GM10248 (cell line): ENCODE results near the gene EMILIN2.
"Not testable (repeated sequence)": the region's sequence is repeated elsewhere in the genome, so short reads cannot be mapped to it uniquely, and the experiment has no call there.

Experiments used
- CTCF ChIA-PET: fragments of 300-600 bp; sonication (Branson Sonifier 250); formaldehyde crosslinking; extraction: SDS; loops from one replicate; lab custom pipeline; 2021; ENCODE audit warnings: antibody characterized with exemption; lab: Yijun Ruan, JAX
- POLR2A ChIA-PET: fragments of 350-650 bp; sonication (Branson Sonifier 250); formaldehyde crosslinking; extraction: SDS; loops from one replicate; lab custom pipeline; 2020; ENCODE audit warnings: antibody characterized with exemption; lab: Yijun Ruan, JAX
- DNase-seq: peaks from one replicate; pipeline ENCODE4 v3.0.0; 2012; ENCODE audit errors: extremely low spot score
- CTCF ChIP-seq: IDR thresholded peaks from 2 replicates; pipeline ENCODE4 v1.5.1; 2012; ENCODE audit warnings: mild to moderate bottlenecking, low read depth; ENCODE audit errors: extremely low read depth, missing control alignments, control extremely low read depth

Gene EMILIN2

DNA sequence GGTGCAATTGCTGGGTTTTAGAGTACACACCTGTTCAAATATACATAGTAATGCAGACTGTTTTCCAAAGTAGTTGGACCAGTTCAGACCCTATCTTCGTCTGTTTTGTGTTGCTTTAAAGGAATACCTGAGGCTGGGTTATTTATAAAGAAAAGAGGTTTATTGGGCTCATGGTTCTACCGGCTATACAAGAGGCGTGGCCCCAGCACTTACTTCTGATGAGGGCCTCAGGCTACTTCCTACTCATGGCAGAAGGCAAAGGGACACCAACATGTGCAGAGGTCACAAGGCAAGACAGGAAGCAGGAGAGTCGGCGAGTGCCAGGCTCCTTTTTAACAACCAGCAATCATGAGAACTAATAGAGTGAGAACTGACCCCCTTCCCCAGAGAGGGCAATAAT is 21.9 kb upstream of the EMILIN2 start:
- no peak for TF ChIP-seq CTCF
- DNase-seq, result no peak
- ChIA-PET POLR2A (no interaction called here), CTCF (no interaction called here)

DNA sequence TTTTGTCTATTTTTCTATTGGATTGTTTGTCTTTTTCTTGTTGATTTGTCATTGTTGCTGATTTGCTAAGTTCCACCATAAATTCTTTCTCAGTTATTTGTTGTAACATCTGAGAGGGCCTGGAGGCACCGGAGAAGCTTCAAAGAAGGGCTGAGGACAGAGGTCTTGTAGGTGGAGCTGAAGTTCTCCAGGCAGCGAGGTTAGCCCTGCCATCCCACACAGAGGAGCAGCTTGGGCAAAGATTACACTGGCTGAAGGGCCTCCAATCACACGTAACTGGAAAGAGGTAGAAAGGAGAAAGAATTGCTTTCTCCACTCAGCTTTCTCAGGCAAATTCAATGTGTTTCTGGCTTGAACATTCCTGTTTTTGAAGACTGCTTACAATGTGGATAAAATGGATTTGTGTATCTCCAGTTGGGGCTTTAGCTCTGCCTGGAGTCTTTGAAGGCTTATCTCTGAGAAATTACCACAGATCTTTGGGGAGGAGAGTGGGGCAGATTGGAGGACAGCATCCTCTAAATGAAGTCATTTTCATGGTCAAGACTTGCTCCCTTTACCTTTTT is 21.1 kb upstream of the EMILIN2 start:
- TF ChIP-seq CTCF, result no peak
- DNase-seq, result no peak
- ChIA-PET POLR2A (no interaction called here), CTCF (no interaction called here)

- ChIA-PET POLR2A (no interaction called here), CTCF (no interaction called here)
- TF ChIP-seq CTCF, result no peak
- DNase-seq, result no peak
Observed at GRCh38 chr18:2826581-2826980, 20.2 kb upstream of the EMILIN2 start.

GRCh38 chr18:2827061-2827460 is 19.7 kb upstream of the EMILIN2 start:
- no peak for TF ChIP-seq CTCF
- ChIA-PET POLR2A (no interaction called here), CTCF (no interaction called here)
- no peak for DNase-seq

GRCh38 chr18:2836118-2836517 is 10.7 kb upstream of the EMILIN2 start:
- POLR2A ChIA-PET, DNase-seq, CTCF ChIA-PET: not testable (repeated sequence)

GRCh38 chr18:2837290-2837689 is 9.5 kb upstream of the EMILIN2 start:
- CTCF ChIA-PET, POLR2A ChIA-PET: not testable (repeated sequence)

DNA sequence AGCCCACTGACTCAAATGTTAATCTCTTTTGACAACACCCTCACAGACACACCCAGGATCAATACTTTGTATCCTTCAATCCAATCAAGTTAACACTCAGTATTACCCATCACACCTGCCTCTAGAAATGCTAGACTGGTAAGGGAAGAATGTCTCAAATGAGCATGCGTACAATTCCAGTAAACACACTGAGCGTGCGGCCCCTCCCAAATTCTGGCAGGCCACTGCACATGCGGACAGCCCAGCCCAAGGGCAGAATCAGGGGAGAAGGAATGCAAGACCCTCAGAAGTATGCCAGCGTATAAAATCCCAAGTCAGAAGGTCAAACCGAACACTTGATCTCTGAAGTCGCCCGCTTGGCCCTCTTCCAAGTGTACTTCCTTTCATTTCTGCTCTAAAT is 7.6 kb upstream of the EMILIN2 start:
- ChIA-PET CTCF (no interaction called here), POLR2A (no interaction called here)
- TF ChIP-seq CTCF, result no peak
- no peak for DNase-seq

More at GRCh38 chr18:2837290-2837689, 9.5 kb upstream of the EMILIN2 start:
- not testable (repeated sequence) for DNase-seq

DNA sequence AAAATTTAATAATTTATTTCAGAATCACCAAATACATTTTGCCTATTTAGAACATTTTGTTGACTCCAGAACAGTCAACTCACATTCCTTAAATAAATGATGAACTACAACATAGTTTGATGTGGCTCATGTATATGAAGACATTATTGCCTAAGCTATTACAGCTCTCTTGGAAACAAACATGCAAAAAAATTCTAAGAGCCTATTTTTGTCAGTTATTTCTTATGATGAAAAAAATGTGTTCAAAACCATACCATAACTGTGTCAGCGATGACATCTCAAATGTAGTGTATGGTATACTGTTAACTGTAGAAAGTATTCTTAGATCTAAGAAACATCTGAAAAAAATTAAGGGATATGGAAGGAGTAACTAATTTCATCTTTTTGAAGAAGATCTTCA is 6.3 kb upstream of the EMILIN2 start:
- ChIA-PET CTCF (no interaction called here), POLR2A (no interaction called here)
- no peak for TF ChIP-seq CTCF
- DNase-seq, result no peak
